Brain microvascular endothelial cell (primary cell): ENCODE measurements around the gene B3GALNT1.

Experiments
- DNase-seq: peaks from one replicate; pipeline ENCODE4 v3.0.0-alpha.2; 2020
- H3K27ac ChIP-seq: fragments of 250-450 bp; sonication (Bioruptor Pico); 2 replicates; pipeline ENCODE4 v1.5.1; 2020; ENCODE audit warnings: mild to moderate bottlenecking, moderate library complexity
- H3K27me3 ChIP-seq: fragments of 250-450 bp; sonication (Bioruptor Pico); replicated peaks from 2 replicates; pipeline ENCODE4 v1.5.1; 2020; ENCODE audit warnings: mild to moderate bottlenecking
- H3K36me3 ChIP-seq: fragments of 250-450 bp; sonication (Bioruptor Pico); replicated peaks from 2 replicates; pipeline ENCODE4 v1.5.1; 2020; ENCODE audit warnings: mild to moderate bottlenecking
- H3K4me3 ChIP-seq: 2 replicates; pipeline ENCODE4 v1.5.1; 2011; ENCODE audit warnings: low read depth, mild to moderate bottlenecking, control low read depth, low read length, moderate library complexity
- CTCF ChIP-seq: IDR thresholded peaks from 2 replicates; pipeline ENCODE4 v1.5.1; 2011; ENCODE audit warnings: low read depth, mild to moderate bottlenecking, moderate library complexity, low read length, control low read depth, inconsistent platforms; ENCODE audit errors: missing control alignments
- in situ Hi-C: cut with HindIII; loops from 2 replicates; pipeline ENCODE4 v1.10.0; 2017; ENCODE audit warnings: low sequenced_read_pairs, low pct_ligation_motif_present

The B3GALNT1 gene

GRCh38 chr3:161049683-161050248 lies 55.4 kb downstream of the B3GALNT1 start:
- no peaks in the 10 kb centered on the region for H3K36me3 ChIP-seq
- TF ChIP-seq CTCF: no peak
- in situ Hi-C loops: no loop called here
- H3K27ac ChIP-seq: no peak overlapping the region
- no peaks in the 10 kb centered on the region for H3K27me3 ChIP-seq
- DNase-seq: no peak
- H3K4me3 ChIP-seq: no peak overlapping the region

- Histone ChIP-seq H3K27ac (no peak overlapping the region), H3K4me3 (no peak overlapping the region), H3K36me3 (no peaks in the 10 kb centered on the region), H3K27me3 (no peaks in the 10 kb centered on the region)
- DNase-seq: no peak
- TF ChIP-seq CTCF: no peak
- in situ Hi-C loops: no loop called here
Measured at GRCh38 chr3:161043336-161044035, 61.7 kb downstream of the B3GALNT1 start.

GRCh38 chr3:161042023-161042501 lies 63.1 kb downstream of the B3GALNT1 start:
- TF ChIP-seq CTCF: no peak
- peak; percentile 78 for DNase-seq
- H3K36me3 ChIP-seq: no peaks in the 10 kb centered on the region
- H3K27me3 ChIP-seq: no peaks in the 10 kb centered on the region
- in situ Hi-C loops: no loop called here
- peak overlapping the region; percentile 83 for H3K27ac ChIP-seq
- H3K4me3 ChIP-seq: no peak overlapping the region

DNA sequence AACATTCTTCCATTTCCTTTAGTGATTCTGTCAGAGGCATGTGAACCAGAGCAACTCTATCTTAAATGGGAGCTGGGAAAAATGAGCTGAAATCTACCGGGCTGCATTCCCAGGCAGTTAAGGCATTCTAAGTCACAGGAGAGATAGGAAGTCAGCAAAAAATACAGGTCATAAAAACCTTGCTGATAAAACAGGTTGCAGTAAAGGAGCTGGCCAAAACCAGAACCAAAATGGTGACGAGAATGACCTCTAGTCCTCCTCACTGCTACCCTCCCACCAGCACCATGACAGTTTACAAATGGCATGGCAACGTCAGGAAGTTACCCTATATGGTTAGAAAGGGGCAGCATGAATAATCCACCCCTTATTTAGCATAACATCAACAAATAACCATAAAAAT lies 66.4 kb downstream of the B3GALNT1 start:
- TF ChIP-seq CTCF: no peak
- peak; percentile 78 for DNase-seq
- in situ Hi-C loops: no loop called here
- H3K27me3 ChIP-seq: no peaks in the 10 kb centered on the region
- no peaks in the 10 kb centered on the region for H3K36me3 ChIP-seq
- H3K4me3 ChIP-seq: no peak overlapping the region
- peak overlapping the region; percentile 71 for H3K27ac ChIP-seq

DNA sequence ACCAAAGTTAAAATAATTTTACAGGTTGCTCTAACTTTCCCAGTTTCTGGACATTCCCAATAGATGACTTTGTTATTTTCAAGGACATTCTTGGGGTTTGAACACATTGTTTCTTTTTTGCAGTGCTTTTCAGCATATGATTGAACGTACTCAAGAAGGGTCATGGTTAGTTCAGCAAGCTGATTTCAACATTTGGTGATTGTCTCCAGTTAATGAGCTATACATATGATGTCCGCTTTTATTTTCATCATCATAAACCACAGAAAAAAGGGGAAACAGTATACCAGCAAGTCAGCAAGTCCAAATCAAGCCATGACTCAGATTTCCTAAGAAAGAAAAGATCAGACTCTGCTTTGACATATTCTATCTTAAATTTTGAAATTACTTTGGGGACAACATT lies 69.4 kb downstream of the B3GALNT1 start:
- Histone ChIP-seq H3K27ac (peak overlapping the region; percentile 98), H3K36me3 (no peaks in the 10 kb centered on the region), H3K4me3 (no peak overlapping the region), H3K27me3 (no peaks in the 10 kb centered on the region)
- in situ Hi-C loops: no loop called here
- peak; percentile 81 for DNase-seq
- TF ChIP-seq CTCF: no peak
